Kasumi-1 (cell line): ENCODE measurements around the gene VPS9D1.

Experiments
- DNase-seq, 2 experiments: peaks; one replicate each; lab custom pipeline; 2025; lab: John Stamatoyannopoulos, UW

Gene VPS9D1

DNA sequence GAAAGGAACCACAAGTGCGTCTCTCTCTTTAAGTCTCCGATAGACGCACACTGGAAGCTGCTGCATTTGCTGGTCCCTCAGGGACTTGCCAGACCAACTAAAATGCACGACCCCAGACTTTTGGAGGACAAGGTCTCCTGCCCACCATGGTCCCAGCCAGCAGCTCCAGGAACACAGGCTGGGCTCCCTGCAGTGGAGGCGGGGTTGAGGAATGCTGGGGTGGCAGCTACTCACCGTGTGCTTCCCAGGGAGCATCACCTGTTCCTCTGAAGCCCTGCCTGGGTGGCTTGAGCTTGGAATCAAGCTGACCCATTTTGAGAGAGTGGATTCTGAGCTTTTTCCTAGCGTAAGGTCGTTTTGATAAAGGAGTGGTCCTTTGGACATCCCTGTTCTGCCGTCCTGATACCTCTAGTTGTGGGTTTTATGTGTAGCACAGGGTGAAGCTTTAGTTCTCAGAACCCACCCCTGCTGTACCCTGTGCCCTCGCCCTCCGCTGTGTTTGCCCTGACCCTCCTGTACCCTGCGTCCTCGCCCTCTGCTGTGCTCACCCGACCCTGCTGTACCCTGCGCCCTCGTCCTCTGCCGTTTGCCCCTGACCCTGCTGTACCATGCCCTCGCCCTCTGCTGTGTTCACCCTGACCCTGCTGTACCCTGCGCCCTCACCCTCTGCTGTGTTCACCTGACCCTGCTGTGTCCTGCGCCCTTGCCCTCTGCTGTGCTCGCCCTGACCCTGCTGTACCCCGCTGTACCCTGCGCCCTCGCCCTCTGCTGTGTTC lies 11.6 kb upstream of the VPS9D1 start:
- DNase-seq = no peak

DNA sequence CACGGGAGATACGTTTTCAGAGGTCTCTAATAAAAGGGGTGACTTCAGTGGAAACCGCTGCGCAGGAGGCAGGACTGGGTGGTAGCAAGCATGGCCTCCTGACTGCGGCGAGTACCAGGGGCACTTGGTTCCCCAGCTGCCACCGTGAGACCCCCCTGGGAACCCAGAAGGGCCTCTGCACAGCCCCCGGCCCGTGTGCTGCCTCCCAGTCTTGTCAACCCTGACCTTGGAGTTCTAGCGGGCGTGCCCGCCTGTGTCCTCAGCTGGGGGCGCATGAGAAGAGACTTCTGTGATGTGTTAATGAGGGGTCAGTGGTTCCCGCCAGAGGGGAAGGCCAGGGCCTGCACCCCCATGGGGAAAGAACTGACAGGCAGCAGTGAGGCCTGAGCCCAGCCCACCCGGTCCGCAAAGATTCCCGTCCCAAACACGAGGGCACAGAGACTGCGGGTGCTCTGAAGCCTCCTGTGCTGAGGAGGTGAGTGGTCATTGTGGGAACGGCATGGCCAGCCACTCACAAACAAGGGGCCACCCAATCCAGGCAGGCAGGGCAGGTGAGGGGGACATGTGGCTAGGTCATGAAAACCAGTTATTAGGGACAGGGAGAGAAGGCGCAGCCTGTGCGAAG lies 10.0 kb upstream of the VPS9D1 start:
- DNase-seq = no peak

DNA sequence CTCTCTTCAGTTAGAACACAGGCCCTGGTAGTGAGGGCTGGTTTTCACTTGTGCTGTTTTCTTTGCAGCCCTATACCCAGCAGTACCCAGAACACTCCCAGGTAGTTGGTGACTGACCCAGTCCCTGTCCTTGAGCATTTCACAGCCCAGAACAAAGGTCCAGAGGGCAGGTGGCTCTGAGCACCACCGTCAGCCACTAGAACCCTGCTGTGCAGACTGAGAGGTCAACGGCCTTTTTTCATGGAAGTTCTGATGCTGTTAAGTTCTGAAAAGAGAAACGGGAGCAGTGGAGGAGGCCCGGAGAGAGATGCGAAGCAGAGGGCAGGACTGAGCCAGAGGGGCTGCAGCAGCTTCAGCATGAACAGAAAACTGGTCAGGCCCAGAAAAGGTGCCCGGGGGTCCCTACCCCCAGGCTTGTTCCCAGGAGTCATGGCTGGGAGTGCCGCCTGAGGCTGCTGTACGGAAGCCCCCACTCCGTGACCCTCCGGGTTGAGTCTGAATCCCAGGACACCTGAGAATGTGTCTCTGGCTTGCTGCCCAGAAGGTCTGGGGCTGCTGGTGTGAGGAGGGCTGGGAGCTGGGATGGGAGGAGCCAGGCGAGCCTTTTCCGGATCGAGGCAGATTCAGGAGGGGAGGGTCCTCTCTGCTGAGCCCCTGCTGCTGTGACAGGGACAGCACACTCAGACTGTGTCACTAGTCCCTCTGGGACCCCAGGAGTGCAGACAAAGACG lies 9.3 kb upstream of the VPS9D1 start:
- no peak for DNase-seq

DNA sequence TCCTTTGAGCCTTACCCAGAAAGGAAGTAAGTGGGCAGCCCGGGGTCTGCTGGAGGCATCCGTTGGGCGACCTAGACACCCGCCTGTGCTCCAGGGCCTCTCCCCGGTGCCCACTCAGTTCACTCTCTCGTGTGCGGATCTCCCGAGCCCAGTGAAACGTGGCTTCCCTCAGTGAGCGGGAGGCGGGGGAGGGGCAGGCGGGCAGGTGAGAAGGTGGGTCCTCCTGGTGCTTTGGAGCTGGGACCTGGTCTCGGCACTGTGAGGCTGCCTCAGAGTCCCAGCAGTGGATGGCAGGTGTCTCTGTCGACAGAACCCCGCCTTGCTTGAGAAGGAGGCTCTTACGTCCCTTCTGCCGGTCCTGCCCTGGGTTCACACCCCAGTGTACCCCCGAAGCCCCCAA lies 8.6 kb upstream of the VPS9D1 start:
- no peak for DNase-seq

DNA sequence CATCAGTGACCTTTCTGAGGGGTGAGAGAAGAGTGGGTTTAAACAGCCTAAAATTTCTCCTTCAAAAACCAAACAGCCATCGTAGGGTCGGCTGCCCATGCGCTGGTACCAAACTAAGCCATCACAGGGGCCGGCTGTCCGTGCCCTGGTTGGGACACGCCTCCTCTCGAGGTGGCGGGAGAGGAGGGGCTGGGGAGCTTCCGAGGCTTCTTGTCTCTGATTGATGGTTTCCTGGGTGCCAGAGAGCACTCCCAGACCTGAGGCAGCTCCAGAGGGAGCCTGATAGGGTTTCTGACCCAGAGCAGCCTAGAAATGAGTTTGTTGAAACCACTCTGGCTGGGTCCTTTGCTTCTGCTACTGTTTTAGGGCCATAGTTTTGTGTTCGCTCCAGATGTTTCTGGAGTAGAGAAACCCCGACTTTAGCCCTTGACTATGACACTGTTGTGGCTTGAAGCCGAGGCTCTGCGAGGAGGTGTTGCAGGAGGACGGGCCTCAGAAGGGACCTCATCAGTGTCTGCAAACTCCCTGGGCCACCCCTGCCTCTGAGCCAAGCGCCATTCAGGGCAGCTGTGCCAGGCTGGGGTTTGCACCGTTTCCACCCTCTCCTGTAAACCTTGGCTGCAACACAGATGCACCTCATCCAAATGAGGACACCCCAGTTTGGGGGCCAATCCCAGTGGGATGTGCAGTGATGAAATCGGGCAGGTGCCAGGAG lies 6.9 kb upstream of the VPS9D1 start:
- no peak for DNase-seq

DNA sequence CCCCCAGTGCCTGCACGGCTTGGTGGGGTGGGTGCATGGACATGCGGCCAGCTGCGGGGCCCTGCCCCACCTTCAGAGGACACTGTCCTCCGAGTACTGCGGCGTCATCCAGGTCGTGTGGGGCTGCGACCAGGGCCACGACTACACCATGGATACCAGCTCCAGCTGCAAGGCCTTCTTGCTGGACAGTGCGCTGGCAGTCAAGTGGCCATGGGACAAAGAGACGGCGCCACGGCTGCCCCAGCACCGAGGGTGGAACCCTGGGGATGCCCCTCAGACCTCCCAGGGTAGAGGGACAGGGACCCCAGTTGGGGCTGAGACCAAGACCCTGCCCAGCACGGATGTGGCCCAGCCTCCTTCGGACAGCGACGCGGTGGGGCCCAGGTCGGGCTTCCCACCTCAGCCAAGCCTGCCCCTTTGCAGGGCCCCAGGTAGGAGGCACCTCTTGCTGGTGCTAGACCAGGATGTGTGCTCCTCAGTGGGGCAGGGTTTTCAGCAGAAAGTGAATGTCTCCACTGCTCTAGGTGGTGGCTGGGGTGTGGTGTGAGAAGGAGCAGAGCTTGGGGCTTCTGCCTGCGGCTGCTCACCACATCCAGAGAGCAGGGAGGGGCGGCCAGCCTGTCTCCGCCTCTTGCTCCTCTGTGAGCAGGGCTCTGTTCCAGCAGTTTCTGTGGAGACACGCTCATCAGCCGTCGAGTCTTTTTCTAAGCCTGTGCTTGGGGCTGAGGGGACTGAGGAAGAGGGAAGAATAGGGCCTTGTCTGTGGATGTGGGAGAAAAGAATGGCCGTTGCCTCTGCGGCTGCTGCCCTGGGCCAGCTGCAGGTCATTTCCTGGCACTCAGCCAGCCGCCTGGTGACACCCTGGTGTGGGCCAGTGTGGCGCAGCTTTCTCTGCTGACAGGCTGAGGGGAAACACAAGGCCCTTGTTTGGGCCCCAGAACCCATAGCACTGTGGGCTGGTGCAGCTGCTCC lies 2.9 kb upstream of the VPS9D1 start:
- no peak for DNase-seq

DNA sequence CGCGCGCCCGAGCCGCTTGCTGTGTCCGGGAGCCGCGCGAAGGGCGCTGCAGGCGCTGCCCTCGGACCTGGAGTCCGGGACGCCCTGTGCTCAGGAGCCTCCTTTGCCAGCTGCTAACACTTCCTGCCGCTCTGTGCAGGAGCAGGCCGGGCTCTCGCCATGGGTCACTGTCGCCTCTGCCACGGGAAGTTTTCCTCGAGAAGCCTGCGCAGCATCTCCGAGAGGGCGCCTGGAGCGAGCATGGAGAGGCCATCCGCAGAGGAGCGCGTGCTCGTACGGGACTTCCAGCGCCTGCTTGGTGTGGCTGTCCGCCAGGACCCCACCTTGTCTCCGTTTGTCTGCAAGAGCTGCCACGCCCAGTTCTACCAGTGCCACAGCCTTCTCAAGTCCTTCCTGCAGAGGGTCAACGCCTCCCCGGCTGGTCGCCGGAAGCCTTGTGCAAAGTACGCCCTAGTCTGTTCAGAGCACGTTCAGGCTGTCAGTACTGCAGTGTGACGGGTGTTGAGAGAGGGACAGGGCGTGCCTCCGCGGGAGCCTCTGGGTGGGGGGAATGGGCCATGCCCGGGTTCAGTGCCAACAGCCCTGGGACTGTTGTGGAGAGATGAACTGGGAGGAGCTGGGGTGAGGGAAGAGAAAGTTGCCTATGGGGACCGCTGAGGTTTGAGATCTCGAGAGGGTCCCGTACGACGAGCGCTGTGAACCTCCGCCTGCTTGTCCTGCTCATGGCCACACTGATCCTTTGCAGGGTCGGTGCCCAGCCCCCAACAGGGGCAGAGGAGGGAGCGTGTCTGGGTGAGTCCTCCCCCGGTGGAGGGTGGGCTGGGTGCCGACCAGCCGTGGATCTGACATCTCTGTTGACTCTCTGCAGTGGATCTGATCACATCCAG lies 1.9 kb upstream of the VPS9D1 start:
- DNase-seq = peak; percentile 61 to 75

DNA sequence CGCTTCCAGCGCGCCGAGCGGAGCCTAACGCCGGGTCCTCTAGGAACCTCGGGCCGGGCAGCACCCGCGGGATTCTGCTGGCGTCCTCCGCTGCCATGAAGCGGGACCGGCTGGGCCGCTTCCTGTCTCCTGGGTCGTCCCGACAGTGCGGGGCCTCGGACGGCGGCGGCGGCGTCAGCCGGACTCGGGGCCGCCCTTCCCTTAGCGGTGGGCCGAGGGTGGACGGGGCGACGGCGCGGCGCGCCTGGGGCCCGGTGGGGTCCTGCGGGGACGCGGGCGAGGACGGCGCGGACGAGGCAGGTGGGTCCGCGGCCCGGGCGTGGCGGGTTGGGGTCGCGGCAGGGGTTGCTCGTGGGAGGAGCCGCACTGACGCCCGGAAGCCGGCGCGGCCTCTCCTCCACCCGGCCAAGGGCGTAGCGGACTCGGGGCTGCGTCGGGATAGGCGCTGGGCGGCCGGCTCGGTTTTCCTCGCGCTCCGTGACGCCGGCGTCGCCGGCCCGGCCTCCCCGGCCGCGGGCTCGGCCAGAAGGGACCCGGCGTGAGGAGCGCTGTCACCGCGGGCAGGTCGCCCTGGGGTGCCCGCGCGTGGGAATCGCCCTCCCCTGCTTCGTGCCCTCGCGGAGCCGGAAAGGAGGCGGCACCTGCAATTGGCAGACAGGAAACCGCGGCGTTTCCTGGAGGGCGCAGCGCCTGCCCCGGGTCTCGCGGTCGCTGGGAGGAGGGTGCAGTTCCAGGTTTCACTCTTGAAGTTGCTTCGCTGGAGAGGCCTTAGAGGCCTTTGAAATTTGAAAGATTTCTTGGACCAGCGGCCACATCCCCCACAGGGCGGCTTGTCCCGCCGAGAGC lies 1.1 kb upstream of the VPS9D1 start:
- DNase-seq = peak; percentile 75 to 77

DNA sequence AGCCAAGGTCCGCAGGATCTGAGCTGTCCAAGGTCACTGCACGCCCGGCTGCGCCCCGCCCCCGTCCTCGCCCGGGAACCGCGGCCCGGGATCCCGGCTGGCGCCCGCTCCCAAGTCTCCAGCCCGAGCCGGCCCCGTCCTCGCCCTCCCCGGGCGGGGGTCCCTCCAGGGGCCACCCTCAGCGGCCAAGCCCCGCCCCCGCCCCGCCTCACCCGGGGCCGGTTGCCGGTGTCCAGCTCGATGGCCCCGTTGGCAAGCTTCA lies 216 bp downstream of the VPS9D1 start:
- no peak for DNase-seq

DNA sequence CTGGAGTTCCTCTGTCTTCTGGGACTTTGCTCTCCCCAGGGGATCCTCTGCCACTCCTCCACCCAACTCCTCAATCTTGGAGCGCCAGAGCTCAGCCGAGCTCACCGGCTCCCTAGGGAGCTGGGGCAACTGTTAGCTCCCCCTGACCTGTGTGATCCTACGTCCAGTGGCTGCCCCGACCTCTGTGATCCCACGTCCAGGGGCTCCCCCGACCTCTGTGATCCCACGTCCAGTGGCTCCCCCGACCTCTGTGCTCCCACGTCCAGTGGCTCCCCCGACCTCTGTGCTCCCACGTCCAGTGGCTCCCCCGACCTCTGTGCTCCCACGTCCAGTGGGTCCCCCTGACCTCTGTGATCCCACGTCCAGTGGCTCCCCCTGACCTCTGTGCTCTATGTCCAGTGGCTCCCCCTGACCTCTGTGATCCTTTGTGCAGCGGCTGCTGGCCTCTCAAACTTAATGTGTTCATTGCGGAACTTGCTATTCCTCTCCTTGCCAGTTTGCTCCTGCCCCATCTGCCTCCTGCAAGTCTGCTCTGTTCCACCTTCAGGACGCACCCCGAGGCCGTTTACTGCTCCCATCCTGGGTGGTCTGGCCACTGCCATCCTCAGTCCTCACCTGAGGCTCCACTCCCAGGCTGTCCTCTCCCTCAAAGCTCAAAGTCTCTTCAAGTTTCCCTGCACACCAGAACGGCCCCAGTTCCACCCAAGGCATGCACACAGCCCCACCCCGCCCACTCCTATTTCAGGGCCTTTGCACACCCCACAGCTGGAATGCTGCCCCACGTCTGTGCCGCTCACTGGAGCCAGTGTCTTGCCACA lies 2.8 kb downstream of the VPS9D1 start:
- no peak for DNase-seq

DNA sequence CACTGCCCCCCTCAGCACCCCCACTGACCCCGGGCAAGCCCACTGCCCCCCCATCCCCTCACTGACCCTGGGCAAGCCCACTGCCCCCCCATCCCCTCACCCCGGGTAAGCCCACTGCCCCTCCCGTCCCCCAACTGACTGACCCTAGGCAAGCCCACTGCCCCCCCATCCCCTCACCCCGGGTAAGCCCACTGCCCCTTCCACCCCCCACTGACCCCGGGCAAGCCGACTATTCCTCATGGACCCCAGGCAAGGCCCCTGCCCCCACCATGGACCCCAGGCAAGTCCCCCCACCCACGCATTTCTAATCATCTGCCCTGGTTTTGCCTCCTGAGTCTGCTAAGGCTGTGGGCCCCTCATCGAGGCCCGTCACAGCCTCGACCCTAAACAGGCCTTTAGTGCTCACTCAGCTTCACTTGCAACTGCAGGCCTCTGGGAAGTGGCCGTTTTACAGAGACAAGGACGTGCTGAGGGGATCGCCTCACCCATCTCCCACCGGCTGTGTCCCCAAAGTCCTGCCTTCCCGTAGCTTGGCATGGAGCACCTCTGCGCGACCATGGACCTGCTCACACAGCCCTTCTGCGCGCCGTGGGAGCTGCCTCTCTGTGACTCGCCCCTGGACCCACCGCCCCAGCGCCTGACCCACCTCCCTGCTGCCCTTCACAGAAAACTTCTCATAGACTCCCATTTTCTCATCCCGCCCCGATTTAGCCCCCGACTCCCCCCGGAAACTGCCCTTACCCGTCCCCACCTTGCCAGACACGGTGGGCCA lies 3.6 kb downstream of the VPS9D1 start:
- no peak for DNase-seq

DNA sequence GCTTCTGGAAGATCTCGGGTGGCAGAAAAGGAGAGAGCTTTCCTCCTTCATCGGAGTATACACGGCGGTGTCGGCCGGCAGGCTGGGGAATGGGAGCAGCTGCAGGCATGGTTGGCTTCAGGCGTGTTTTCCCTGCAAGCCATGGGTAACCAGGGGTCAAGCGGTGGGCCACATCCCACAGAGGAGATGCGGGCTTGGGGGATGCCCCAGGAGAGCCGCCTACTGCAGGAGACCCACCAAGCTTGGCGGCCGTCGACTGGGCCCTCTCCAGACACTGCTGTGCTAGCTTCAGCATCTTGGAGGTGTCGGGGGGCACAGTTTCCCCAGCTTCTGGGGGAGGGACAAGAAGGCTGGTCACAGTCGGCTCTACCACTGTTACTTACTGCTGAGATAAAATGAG lies 4.2 kb downstream of the VPS9D1 start:
- DNase-seq = no peak

DNA sequence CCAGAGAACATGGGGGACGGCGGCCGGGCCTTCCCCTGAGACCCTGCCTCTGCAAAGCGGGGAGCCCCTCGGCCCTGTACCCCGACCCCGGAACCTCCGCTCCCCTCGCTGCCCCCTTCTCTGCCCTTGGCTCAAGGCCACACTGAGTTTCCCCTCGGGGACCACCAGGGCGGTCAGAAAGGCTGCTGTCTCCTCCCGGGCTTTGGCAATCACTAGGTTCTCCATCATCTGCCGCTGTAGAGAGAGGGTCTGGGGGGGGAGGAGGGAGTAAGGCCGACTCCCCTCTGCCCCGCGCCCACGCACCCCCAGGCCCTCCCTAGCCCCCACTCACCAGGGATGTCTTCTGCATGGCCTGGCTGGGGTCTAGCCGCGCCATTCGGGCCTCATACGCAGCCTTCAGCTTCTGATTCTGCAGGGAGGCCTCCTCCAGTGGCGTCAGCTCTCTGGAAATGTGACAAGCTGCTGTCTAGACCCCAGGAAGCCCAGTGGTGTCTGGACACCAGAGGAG lies 8.4 kb downstream of the VPS9D1 start:
- DNase-seq = no peak

DNA sequence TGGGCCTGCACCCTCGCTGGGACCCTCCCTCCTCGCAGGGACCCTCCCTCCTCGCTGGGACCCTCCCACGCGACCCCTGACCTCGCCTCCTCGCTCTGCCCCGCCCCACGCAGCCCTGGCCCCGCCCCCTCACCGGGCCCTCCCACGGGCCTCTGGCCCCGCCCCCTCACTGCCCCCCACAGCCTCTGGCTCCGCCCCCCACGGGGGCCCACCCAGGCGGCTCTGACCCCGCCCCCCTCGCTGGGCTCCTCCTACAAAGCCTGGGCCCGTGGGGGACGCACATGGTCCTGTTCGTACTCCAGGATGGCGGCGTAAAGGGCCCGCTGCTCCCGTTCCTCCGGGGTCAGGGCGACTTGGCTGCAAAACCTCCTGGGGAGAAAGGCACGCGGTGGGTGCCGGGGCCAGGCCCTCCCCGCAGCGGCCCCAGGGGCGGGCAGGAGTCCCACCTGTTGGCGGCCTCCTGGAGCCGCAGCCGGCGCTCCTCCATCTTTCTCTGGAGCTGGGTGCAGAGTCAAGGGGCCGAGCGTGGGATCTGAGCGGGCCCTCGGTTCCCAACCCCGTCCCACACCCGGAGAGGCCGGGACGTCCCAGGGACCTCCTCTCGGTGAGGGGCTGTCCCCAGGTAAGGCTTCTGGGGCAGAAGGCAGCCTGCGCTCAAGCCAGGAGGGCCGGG lies 9.0 kb downstream of the VPS9D1 start:
- DNase-seq = peak; percentile 56

DNA sequence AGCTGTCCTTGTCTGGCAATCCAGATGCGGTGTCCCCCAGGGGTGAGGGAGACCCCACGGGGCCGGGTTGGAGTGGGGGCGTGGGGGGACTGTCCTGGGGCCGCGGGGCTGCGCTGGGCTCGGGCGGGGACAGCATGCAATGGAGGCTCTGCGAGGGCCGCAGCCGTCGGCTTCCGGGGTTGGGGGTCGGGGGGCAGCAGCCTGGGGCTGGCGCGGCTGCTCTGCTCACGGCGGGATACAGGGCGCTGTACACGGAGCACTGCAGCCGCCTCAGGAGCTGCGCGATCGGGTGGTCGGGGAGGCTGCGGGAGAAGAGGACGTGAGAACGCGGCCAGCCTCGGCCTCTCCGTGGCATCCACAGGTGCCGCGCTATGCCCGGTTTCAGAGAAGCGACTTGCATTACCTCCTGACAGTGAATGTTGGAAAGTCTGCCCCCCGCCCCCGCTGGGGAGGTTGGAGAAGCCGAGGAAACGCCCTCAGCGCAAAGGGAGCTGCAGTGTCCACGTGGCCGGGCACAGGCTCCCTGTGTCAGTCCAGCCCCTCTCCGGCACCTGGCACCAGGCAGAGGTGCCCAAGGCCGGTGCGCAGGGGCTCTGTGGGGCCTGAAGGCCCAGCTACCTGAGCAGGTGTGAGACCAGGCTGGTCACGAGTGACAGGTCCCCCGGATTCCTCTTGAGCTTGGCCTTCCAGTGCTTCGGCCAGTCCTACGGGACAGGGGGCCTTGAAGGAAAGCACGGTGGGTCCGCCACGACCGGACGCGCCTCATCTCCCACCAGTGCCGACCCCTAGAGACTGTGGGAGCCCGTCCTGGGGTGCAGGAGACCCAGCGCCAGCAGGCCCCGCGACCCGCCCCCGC lies 9.8 kb downstream of the VPS9D1 start:
- no peak for DNase-seq

DNA sequence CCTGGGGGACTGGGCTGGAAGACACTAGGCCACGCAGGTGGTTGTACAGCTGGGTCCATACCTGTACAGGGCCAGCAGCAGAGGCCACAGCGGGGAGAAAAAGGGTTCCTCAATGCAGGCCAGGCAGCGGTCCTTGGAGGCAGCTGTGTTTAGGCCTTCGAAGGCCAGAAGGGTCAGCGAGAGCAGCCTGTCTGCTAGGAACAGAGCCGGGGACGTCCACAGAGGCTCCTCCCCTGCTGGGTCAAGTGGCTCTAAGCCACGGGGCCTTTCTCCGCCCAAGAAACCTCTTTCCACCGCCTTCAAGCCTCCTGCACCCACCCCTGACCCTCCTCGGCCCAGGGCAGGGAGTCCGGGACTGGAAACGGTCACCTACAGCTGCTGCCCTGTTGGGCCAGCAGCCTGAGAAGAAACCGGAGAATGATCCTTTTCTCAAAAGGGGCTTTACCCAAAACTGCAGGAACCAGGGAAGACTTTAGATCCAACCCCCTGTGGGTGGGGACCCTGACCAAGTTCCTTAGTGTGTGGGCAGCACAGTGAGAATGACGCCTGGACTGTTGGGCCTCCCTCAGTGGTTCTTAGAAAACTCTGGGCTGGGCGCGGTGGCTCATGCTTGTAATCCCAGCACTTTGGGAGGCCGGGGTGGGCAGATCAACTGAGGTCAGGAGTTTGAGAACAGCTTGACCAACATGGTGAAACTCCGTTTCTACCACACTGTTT lies 10.8 kb downstream of the VPS9D1 start:
- no peak for DNase-seq
